H9 (cell line): ENCODE data around the gene HIVEP1. TPM values are rescaled to one million over a fixed set of nuclear protein-coding genes. Genes with fewer than 3 reads are reported as not detected.
A peak's percentile ranks its signal among the peaks of the same experiment; 100 is the strongest.

Experiments used
- DNase-seq: peaks from one replicate; pipeline ENCODE4 v3.0.0-alpha.2; 2017
- H2AFZ ChIP-seq: one replicate; pipeline ENCODE4 v1.6.1; 2013; ENCODE audit warnings: mild to moderate bottlenecking, low read length, control low read depth, moderate library complexity
- H2AK5ac ChIP-seq: 2 replicates; pipeline ENCODE4 v1.6.1; 2013; ENCODE audit warnings: low read length, control low read depth, mixed read lengths; ENCODE audit not compliant: insufficient read length
- H2BK120ac ChIP-seq: one replicate; pipeline ENCODE4 v1.6.1; 2013; ENCODE audit warnings: low read depth, mild to moderate bottlenecking, low read length, control low read depth, inconsistent platforms; ENCODE audit not compliant: poor library complexity, severe bottlenecking
- H2BK12ac ChIP-seq: 2 replicates; pipeline ENCODE4 v1.6.1; 2013; ENCODE audit warnings: low read length, control low read depth, mixed read lengths, low read depth; ENCODE audit not compliant: insufficient read length
- H2BK15ac ChIP-seq: 2 replicates; pipeline ENCODE4 v1.6.1; 2013; ENCODE audit warnings: low read depth, low read length, control low read depth
- H2BK20ac ChIP-seq: one replicate; pipeline ENCODE4 v1.6.1; 2013; ENCODE audit warnings: low read depth, mild to moderate bottlenecking, low read length, control low read depth, inconsistent platforms; ENCODE audit not compliant: poor library complexity, severe bottlenecking
- H2BK5ac ChIP-seq: 2 replicates; pipeline ENCODE4 v1.6.1; 2013; ENCODE audit warnings: low read length, control low read depth, mixed read lengths; ENCODE audit not compliant: insufficient read length
- H3K14ac ChIP-seq: 2 replicates; pipeline ENCODE4 v1.6.1; 2013; ENCODE audit warnings: low read length, control low read depth; ENCODE audit not compliant: insufficient read depth
- H3K18ac ChIP-seq: 2 replicates; pipeline ENCODE4 v1.6.1; 2013; ENCODE audit warnings: low read depth, mild to moderate bottlenecking, mixed read lengths, low read length, control low read depth; ENCODE audit not compliant: insufficient read length
- H3K23ac ChIP-seq: 2 replicates; pipeline ENCODE4 v1.6.1; 2013; ENCODE audit warnings: low read length, control low read depth, mixed read lengths, low read depth; ENCODE audit not compliant: insufficient read length
- H3K23me2 ChIP-seq: 2 replicates; pipeline ENCODE4 v1.6.1; 2013; ENCODE audit warnings: low read depth, mild to moderate bottlenecking, mixed read lengths, low read length, control low read depth; ENCODE audit not compliant: insufficient read length, poor library complexity, severe bottlenecking
- H3K27ac ChIP-seq: 2 replicates; pipeline ENCODE4 v1.5.1; 2013; ENCODE audit warnings: low read length, control low read depth, mixed read lengths, low read depth; ENCODE audit not compliant: insufficient read length
- H3K27me3 ChIP-seq: 2 replicates; pipeline ENCODE4 v1.6.1; 2013; ENCODE audit warnings: low read length, control low read depth, inconsistent platforms; ENCODE audit not compliant: insufficient read depth
- H3K4ac ChIP-seq: 2 replicates; pipeline ENCODE4 v1.6.1; 2013; ENCODE audit warnings: low read depth, mild to moderate bottlenecking, control low read depth, inconsistent platforms, low read length, moderate library complexity
- H3K4me1 ChIP-seq: 2 replicates; pipeline ENCODE4 v1.6.1; 2013; ENCODE audit warnings: low read length, control low read depth, inconsistent platforms; ENCODE audit not compliant: insufficient read depth
- H3K4me2 ChIP-seq: 2 replicates; pipeline ENCODE4 v1.6.1; 2013; ENCODE audit warnings: low read length, control low read depth, mixed read lengths; ENCODE audit not compliant: insufficient read length, insufficient read depth
- H3K56ac ChIP-seq: 2 replicates; pipeline ENCODE4 v1.6.1; 2013; ENCODE audit warnings: low read depth, mild to moderate bottlenecking, mixed read lengths, low read length, control low read depth; ENCODE audit not compliant: insufficient read length
- H3K79me1 ChIP-seq: 2 replicates; pipeline ENCODE4 v1.6.1; 2013; ENCODE audit warnings: low read depth, mild to moderate bottlenecking, moderate library complexity, low read length, control low read depth, inconsistent platforms; ENCODE audit not compliant: insufficient read depth, poor library complexity, severe bottlenecking
- H3K79me2 ChIP-seq: 2 replicates; pipeline ENCODE4 v1.6.1; 2013; ENCODE audit warnings: low read length, control low read depth, inconsistent platforms; ENCODE audit not compliant: insufficient read depth
- H3K9ac ChIP-seq: 2 replicates; pipeline ENCODE4 v1.6.1; 2013; ENCODE audit warnings: low read length, control low read depth, mixed read lengths; ENCODE audit not compliant: insufficient read length; ENCODE audit errors: extremely low read depth
- H3K9me3 ChIP-seq: one replicate; pipeline ENCODE4 v1.6.1; 2013; ENCODE audit warnings: low read depth, low read length, inconsistent platforms; ENCODE audit not compliant: control insufficient read depth
- H3T11ph ChIP-seq: one replicate; pipeline ENCODE4 v1.6.1; 2013; ENCODE audit warnings: mild to moderate bottlenecking, low read length, control low read depth, inconsistent platforms
- H4K20me1 ChIP-seq: one replicate; pipeline ENCODE4 v1.6.1; 2013; ENCODE audit not compliant: control insufficient read depth, insufficient read length, insufficient read depth
- H4K5ac ChIP-seq: 2 replicates; pipeline ENCODE4 v1.6.1; 2013; ENCODE audit warnings: low read depth, mild to moderate bottlenecking, mixed read lengths, low read length, control low read depth; ENCODE audit not compliant: insufficient read length
- H4K8ac ChIP-seq: replicated peaks from 2 replicates; pipeline ENCODE4 v1.6.1; 2013; ENCODE audit warnings: low read length, control low read depth, mixed read lengths, low read depth; ENCODE audit not compliant: insufficient read length
- H4K91ac ChIP-seq: 2 replicates; pipeline ENCODE4 v1.6.1; 2013; ENCODE audit warnings: low read depth, mild to moderate bottlenecking, moderate library complexity, mixed read lengths, low read length, control low read depth; ENCODE audit not compliant: insufficient read length
- H3K27ac Mint-ChIP-seq, 3 experiments: 2 replicates in 2 of 3; 3 replicates in 1 of 3; pipeline ENCODE4 v1.8.0; 2020 to 2021; ENCODE audit warnings: mixed read lengths in 3 of 3, mild to moderate bottlenecking in 1 of 3, moderate library complexity in 1 of 3
- H3K27me3 Mint-ChIP-seq: 2 replicates; pipeline ENCODE4 v1.8.0; 2021; ENCODE audit warnings: low read depth, mild to moderate bottlenecking, moderate library complexity, mixed read lengths
- H3K36me3 Mint-ChIP-seq, 3 experiments: 2 replicates in 2 of 3; 3 replicates in 1 of 3; pipeline ENCODE4 v1.8.0; 2020 to 2021; ENCODE audit warnings: low read depth in 3 of 3, mixed read lengths in 3 of 3; ENCODE audit not compliant: insufficient read depth in 1 of 3
- H3K4me1 Mint-ChIP-seq, 2 experiments: 2 replicates each; pipeline ENCODE4 v1.8.0; 2020; ENCODE audit warnings: mixed read lengths in 2 of 2
- H3K4me3 Mint-ChIP-seq, 2 experiments: 2 replicates in 1 of 2; 3 replicates in 1 of 2; pipeline ENCODE4 v1.8.0; 2020 to 2021; ENCODE audit warnings: mild to moderate bottlenecking in 2 of 2, mixed read lengths in 2 of 2, moderate library complexity in 1 of 2
- H3K9me3 Mint-ChIP-seq, 2 experiments: 2 replicates in 1 of 2; 3 replicates in 1 of 2; pipeline ENCODE4 v1.8.0; 2020; ENCODE audit warnings: mild to moderate bottlenecking in 2 of 2, mixed read lengths in 2 of 2, moderate library complexity in 1 of 2
- WGBS: extraction: QIAGEN DNeasy Blood & Tissue Kit; methylation state at CpG from one replicate; pipeline ENCODE4 v1.1.7; 2013; ENCODE audit warnings: missing lambda C conversion rate, low lambda C conversion rate, mixed read lengths; ENCODE audit not compliant: insufficient read length; ENCODE audit errors: extremely low coverage; 5-methylcytosine and 5-hydroxymethylcytosine counted together
- total RNA-seq: library from RNA; stranded (reverse); gene quantifications from 2 replicates; pipeline ENCODE4 v1.2.1, GENCODE V29; 2021
- TF ChIP-seq, protein P1 (sequence below): fragments of 200-600 bp; sonication (generic); conservative IDR thresholded peaks from 3 replicates; pipeline ENCODE4 v1.8.0; 2021; ENCODE audit warnings: antibody characterized with exemption, mild to moderate bottlenecking

Gene HIVEP1
- total RNA-seq, 1 experiment from 2014 or later, result 44.2 TPM

DNA sequence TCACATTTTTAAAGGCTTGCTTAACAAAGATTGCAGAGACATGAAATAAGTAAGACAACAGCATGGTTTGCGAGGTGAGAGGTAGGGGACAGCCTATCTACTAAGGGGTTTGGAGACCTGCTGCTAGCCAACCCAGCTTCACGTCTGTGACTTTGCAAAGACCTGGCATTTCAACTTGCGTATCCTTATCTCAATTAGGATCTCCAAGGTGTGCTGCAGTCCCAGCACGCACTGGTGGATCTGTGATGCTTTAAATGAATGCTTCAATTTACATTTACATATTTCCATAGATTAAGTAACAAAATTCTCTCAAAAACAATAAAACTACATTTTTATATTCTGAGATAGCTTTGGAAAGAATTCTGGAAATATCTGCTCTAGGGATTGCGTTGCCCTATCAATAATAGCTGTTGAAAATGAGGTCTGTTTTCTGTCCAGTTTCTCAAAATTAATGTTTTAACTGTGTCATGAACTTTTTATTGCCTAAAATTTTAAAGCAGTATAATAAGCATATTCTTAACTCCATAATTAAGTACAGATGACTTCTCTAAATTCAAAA, 153.7 kb downstream of the HIVEP1 start:
- no peak overlapping the region for H3K14ac ChIP-seq
- H4K91ac ChIP-seq, result no peak overlapping the region
- Mint-ChIP-seq H3K4me1 (peaks cover 9 to 11% of the 10 kb centered on the region in 2 experiments), H3K4me3 (no peak overlapping the region), H3K36me3 (peaks cover 27 to 36% (median 30%) of the 10 kb centered on the region in 3 experiments; a peak in 6 of 7 replicates), H3K27me3 (no peaks in the 10 kb centered on the region), H3K9me3 (no peaks in the 10 kb centered on the region), H3K27ac (0 out of 7 replicates have a peak overlapping the region, but pooled peaks of 1 of the 3 experiments have one; percentile 44)
- no peak overlapping the region for H3K4ac ChIP-seq
- DNase-seq, result no peak
- H4K8ac ChIP-seq, result no peak overlapping the region
- H3K23me2 ChIP-seq, result no peaks in the 10 kb centered on the region
- H3K18ac ChIP-seq, result no peak overlapping the region
- no peaks in the 10 kb centered on the region for H3K79me1 ChIP-seq
- H3K4me1 ChIP-seq, result no peaks in the 10 kb centered on the region; the same call in 1 of the 2 replicates
- H3K27me3 ChIP-seq, result no peaks in the 10 kb centered on the region
- TF ChIP-seq, protein P1, sequence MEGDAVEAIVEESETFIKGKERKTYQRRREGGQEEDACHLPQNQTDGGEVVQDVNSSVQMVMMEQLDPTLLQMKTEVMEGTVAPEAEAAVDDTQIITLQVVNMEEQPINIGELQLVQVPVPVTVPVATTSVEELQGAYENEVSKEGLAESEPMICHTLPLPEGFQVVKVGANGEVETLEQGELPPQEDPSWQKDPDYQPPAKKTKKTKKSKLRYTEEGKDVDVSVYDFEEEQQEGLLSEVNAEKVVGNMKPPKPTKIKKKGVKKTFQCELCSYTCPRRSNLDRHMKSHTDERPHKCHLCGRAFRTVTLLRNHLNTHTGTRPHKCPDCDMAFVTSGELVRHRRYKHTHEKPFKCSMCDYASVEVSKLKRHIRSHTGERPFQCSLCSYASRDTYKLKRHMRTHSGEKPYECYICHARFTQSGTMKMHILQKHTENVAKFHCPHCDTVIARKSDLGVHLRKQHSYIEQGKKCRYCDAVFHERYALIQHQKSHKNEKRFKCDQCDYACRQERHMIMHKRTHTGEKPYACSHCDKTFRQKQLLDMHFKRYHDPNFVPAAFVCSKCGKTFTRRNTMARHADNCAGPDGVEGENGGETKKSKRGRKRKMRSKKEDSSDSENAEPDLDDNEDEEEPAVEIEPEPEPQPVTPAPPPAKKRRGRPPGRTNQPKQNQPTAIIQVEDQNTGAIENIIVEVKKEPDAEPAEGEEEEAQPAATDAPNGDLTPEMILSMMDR, result no peak
- H3T11ph ChIP-seq, result no peak overlapping the region
- WGBS, result no CpG with 5 or more reads among the region's 5 CpGs
- H3K79me2 ChIP-seq, result no peaks in the 10 kb centered on the region
- no peak overlapping the region for H2BK20ac ChIP-seq
- no peak overlapping the region for H2BK120ac ChIP-seq
- H3K23ac ChIP-seq, result no peak overlapping the region
- no peak overlapping the region for H2BK15ac ChIP-seq
- H4K20me1 ChIP-seq, result no peaks in the 10 kb centered on the region
- no peak overlapping the region for H4K5ac ChIP-seq
- no peaks in the 10 kb centered on the region for H3K9me3 ChIP-seq
- no peak overlapping the region for H2AFZ ChIP-seq
- H2BK5ac ChIP-seq, result no peak overlapping the region
- H3K27ac ChIP-seq, result no peak overlapping the region
- no peak overlapping the region for H3K9ac ChIP-seq
- H2AK5ac ChIP-seq, result no peak overlapping the region
- H2BK12ac ChIP-seq, result no peak overlapping the region
- no peak overlapping the region for H3K4me2 ChIP-seq
- H3K56ac ChIP-seq, result no peak overlapping the region
